ENCODE data around the gene HOXA10.

Gene HOXA10

DNA sequence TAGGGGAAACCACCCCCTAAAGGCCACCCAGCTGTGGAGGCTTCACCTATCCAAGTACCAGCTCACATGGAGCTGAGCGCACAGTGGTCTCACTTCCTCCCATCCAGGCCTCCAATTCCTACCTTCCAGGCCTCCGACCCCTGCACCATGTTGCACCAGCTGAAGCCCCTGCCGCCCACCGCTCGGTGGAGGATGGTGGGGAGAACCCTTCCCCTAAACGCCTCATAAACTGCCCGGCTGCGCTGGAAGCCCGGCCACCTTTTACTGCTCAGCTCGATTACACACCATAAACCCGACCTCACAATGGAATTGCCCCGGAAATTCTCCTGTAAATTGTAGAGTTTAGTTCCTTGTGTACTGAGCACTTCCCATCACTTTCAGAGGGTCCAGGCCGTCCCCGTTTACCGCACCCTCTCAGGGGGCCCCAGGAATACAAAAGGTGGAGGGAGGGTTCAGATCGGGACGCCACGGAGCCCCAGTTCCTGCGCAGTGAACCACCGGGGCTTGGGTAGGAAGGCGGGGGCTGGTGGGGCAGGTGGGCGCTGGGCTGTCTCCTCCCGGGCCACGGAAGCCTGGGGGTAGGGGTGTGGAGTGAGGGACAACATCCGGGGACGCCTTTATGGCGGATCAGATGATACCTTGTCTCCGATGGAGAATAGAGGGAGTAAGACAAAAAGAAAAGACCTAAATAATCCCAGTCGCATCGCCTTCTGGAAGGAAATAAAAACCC lies 16.3 kb downstream of the HOXA10 start:
- TF ChIP-seq POLR2AphosphoS5 (IDR thresholded peaks at IDR 0.05; ENCODE audit: low read depth, low read length) = no peak
- TF ChIP-seq, protein P1, sequence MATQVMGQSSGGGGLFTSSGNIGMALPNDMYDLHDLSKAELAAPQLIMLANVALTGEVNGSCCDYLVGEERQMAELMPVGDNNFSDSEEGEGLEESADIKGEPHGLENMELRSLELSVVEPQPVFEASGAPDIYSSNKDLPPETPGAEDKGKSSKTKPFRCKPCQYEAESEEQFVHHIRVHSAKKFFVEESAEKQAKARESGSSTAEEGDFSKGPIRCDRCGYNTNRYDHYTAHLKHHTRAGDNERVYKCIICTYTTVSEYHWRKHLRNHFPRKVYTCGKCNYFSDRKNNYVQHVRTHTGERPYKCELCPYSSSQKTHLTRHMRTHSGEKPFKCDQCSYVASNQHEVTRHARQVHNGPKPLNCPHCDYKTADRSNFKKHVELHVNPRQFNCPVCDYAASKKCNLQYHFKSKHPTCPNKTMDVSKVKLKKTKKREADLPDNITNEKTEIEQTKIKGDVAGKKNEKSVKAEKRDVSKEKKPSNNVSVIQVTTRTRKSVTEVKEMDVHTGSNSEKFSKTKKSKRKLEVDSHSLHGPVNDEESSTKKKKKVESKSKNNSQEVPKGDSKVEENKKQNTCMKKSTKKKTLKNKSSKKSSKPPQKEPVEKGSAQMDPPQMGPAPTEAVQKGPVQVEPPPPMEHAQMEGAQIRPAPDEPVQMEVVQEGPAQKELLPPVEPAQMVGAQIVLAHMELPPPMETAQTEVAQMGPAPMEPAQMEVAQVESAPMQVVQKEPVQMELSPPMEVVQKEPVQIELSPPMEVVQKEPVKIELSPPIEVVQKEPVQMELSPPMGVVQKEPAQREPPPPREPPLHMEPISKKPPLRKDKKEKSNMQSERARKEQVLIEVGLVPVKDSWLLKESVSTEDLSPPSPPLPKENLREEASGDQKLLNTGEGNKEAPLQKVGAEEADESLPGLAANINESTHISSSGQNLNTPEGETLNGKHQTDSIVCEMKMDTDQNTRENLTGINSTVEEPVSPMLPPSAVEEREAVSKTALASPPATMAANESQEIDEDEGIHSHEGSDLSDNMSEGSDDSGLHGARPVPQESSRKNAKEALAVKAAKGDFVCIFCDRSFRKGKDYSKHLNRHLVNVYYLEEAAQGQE (IDR thresholded peaks at IDR 0.05; ENCODE audit: insufficient read depth in 1 of 2, low read depth in 2 of 2, low read length in 2 of 2) = no peak
- TF ChIP-seq TAF1 (IDR thresholded peaks at IDR 0.05; ENCODE audit: borderline replicate concordance, insufficient read depth, low read length) = no peak
- TF ChIP-seq SIN3A (IDR thresholded peaks at IDR 0.05; ENCODE audit: borderline replicate concordance, insufficient read depth, low read length) = no peak
- TF ChIP-seq FOXP2 (optimal IDR thresholded peaks at IDR 0.05; ENCODE audit: borderline replicate concordance, extremely low read depth, extremely low read length, insufficient read depth) = no peak

DNA sequence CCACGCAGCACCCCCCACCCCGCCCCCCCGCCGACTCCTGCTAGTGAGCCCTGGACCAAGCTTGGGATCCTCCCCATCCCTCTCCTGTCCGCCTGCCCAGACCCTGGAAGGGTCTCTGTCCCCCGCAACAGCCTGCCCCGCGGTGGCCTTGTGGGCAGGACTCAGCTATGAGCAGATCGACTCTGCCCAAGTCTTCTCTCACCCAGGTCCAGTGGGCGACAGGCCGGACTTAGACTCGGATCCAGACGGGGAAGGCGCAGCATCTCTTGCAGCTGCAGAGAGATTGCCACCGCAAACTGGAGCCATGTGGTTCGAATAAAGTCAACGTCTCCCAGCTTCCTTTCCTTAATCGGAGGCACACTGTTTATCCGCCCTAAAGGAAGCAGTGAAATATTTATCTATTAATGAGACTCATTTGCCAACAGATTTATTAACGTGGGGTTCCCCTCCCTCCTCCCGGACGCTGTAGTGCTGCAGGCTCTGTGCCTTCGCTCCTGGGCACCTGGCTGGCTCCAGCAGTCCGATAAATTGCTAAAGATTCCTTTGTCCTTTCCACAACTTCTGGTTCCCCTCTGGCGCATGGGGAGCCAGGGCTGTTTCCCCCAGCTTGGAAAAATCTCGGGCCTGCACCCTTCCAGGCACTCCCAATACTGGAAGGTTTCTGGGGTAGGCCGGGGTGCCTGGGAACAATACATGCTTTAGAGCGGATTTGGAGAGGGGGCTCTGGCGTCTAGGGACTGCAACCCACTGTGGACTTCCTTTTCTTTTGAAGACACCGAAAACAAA lies 17.0 kb downstream of the HOXA10 start:
- TF ChIP-seq POLR2AphosphoS5 (IDR thresholded peaks at IDR 0.05; ENCODE audit: low read depth, low read length) = no peak
- TF ChIP-seq FOXP2 (optimal IDR thresholded peaks at IDR 0.05; ENCODE audit: borderline replicate concordance, extremely low read depth, extremely low read length, insufficient read depth) = no peak
- no peak for TF ChIP-seq SIN3A (IDR thresholded peaks at IDR 0.05; ENCODE audit: borderline replicate concordance, insufficient read depth, low read length)
- TF ChIP-seq, protein P1 (IDR thresholded peaks at IDR 0.05; ENCODE audit: insufficient read depth in 1 of 2, low read depth in 2 of 2, low read length in 2 of 2) = no peak
- TF ChIP-seq TAF1 (IDR thresholded peaks at IDR 0.05; ENCODE audit: borderline replicate concordance, insufficient read depth, low read length) = no peak

DNA sequence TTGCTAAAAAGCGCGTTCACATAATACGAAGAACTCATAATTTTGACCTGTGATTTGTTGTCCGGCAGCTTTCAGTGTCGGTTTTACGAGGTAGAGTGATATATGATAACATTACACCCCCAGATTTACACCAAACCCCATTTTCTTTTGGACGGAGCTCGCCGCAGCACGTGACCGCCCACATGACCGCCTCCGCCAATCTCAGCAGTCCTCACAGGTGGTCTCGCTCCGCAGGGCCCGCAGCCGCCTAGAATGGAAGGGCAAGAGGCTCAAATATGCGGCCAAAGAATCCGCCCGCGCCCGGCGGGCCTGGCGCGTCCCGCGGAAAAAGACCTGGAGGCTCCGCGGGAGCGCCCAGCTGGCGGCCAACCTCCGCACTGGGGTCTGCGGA lies 17.6 kb downstream of the HOXA10 start, which contains the start of gene HOXA7:
HOXA7 (minus strand) TSS at position 168 of the 391 bp plus-strand sequence; CDS start at position 38, 130 bp downstream.
- TF ChIP-seq SIN3A (IDR thresholded peaks at IDR 0.05; ENCODE audit: borderline replicate concordance, insufficient read depth, low read length) (no peak), POLR2AphosphoS5 (IDR thresholded peaks at IDR 0.05; ENCODE audit: low read depth, low read length) (no peak), TAF1 (IDR thresholded peaks at IDR 0.05; ENCODE audit: borderline replicate concordance, insufficient read depth, low read length) (no peak), FOXP2 (optimal IDR thresholded peaks at IDR 0.05; ENCODE audit: borderline replicate concordance, extremely low read depth, extremely low read length, insufficient read depth) (no peak)
- TF ChIP-seq, protein P1 (IDR thresholded peaks at IDR 0.05; ENCODE audit: insufficient read depth in 1 of 2, low read depth in 2 of 2, low read length in 2 of 2) = no peak

DNA sequence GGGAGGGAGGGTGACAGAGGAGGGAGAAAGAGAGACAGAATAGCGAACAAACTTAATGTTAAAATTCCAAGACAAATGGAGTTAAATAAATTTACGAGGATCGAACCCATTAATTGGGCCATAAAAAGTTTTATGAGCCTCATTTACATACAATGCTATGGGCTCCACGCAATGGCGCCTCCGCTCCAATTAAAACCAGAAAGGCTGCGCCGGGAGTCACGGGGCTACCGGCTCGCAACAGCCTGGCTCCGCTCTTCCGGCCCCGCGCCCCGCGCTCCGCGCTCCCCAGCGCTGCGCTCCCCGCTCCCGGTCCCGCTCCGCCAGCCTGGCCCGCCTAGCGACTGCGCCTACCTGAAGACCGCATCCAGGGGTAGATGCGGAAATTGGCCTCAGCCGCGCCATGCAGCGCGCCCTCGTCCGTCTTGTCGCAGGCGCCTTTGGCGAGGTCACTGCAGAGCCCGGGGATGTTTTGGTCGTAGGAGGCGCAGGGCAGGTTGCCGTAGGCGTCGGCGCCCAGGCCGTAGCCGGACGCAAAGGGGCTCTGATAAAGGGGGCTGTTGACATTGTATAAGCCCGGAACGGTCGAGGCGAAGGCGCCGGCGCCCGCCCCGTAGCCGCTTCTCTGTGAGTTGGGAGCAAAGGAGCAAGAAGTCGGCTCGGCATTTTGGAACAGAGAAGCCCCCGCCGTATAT lies 18.2 kb downstream of the HOXA10 start:
- no peak for TF ChIP-seq SIN3A (IDR thresholded peaks at IDR 0.05; ENCODE audit: borderline replicate concordance, insufficient read depth, low read length)
- no peak for TF ChIP-seq TAF1 (IDR thresholded peaks at IDR 0.05; ENCODE audit: borderline replicate concordance, insufficient read depth, low read length)
- TF ChIP-seq, protein P1 (IDR thresholded peaks at IDR 0.05; ENCODE audit: insufficient read depth in 1 of 2, low read depth in 2 of 2, low read length in 2 of 2) = no peak
- no peak for TF ChIP-seq POLR2AphosphoS5 (IDR thresholded peaks at IDR 0.05; ENCODE audit: low read depth, low read length)
- TF ChIP-seq FOXP2 (optimal IDR thresholded peaks at IDR 0.05; ENCODE audit: borderline replicate concordance, extremely low read depth, extremely low read length, insufficient read depth) = no peak
